ENCODE results near the gene RABEP2. TPM values are rescaled to one million over a fixed set of nuclear protein-coding genes. Genes with fewer than 3 reads are reported as not detected.
"Not testable (repeated sequence)": the region's sequence is repeated elsewhere in the genome, so short reads cannot be mapped to it uniquely, and the experiment has no call there.

Gene RABEP2
- total RNA-seq, 1 experiment from 2014 or later = 13.4 TPM

DNA sequence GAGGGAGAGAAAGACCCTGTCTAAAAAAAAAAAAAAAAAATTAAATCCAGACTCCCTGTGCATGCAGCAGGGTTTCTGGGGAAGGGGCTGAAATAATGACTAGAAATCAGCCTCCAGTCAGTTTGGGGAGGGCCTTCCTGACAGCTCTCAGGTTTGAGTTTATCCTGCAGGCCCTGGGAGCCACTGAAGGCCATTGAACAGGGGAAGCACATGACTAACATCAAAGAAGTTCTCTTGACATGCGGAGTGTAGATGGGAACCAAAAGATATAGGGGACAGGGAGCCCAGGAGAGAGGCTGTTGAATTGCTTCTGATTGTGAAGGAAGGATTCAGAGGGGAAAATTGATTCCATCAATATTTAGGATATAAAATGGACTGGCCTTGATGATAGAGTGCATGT lies 2.8 kb upstream of the RABEP2 start:
- intact Hi-C loops (cut with micrococcal nuclease) = no loop called here
- no TSS peak for BruUV-seq (replicated peaks)
- CTCF ChIA-PET = interaction anchor here (0.6 to 0.7 kb wide), 2 partner anchors 81 to 436 kb away, joined by 3 read pairs; partner anchors contain the start of gene CLN3

DNA sequence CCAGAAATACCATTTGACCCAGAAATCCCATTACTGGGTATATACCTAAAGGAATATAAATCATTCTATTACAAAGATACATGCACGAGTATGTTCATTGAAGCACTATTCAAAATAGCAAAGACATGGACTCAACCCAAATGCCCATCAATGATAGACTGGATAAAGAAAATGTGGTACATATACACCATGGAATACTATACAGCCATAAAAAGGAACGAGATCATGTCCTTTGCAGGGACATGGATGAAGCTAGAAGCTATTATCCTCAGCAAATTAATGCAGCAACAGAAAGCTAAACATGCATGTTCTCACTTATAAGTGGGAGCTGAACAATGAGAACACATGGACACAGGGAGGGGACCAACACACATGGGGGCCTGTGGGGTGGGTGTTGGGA lies 1.2 kb upstream of the RABEP2 start:
- POLR2A ChIA-PET = interaction anchor here (1.3 kb wide), 1 partner anchor 19 kb away, joined by 4 read pairs; no protein-coding TSS in a partner anchor
- DNase-seq (ENCODE audit: low read depth, low spot score); H2AFZ ChIP-seq (ENCODE audit: low read depth, low read length, poor library complexity, severe bottlenecking); intact Hi-C loops (cut with micrococcal nuclease); BruUV-seq (replicated peaks); H3K36me3 ChIP-seq (ENCODE audit: control insufficient read depth in 1 of 2, insufficient read depth in 2 of 2, low read length in 2 of 2); H3K79me2 ChIP-seq (ENCODE audit: insufficient read depth, low read length); CTCF ChIA-PET; RAD21 ChIA-PET (ENCODE audit: low non-redundant PET in 1 of 2, low total read pairs in 2 of 2, uncharacterized antibody in 2 of 2, unreplicated experiment in 2 of 2); H4K20me1 ChIP-seq (ENCODE audit: insufficient read depth); H3K9me2 ChIP-seq (ENCODE audit: insufficient read depth); ATAC-seq; H3K27me3 ChIP-seq (ENCODE audit: insufficient read depth, low read length); H3K9me3 ChIP-seq (ENCODE audit: control insufficient read depth in 1 of 2, insufficient read depth in 1 of 2, low read depth in 1 of 2, low read length in 2 of 2): not testable (repeated sequence)
- peak overlapping the region; percentile 100 for H3K4me2 ChIP-seq (ENCODE audit: low read length)
- peak overlapping the region; percentile 98; the same call in 1 of the 2 replicates for H3K27ac ChIP-seq (ENCODE audit: low read depth, low read length)
- peak overlapping the region; percentile 79; the same call in 1 of the 2 replicates for H3K9ac ChIP-seq (ENCODE audit: low read length)
- peak overlapping the region; percentile 60 to 77 for H3K4me3 ChIP-seq (replicated peaks in 1 of 2; ENCODE audit: low read depth in 1 of 2, low read length in 2 of 2)
- H3K4me1 ChIP-seq (ENCODE audit: control insufficient read depth in 1 of 2, insufficient read depth in 2 of 2, low read length in 2 of 2) = peaks cover 7 to 20% of the 10 kb centered on the region in 2 experiments

More for the DNA sequence above, 2.8 kb upstream of the RABEP2 start:
- TF ChIP-seq ELF1 (IDR thresholded peaks at IDR 0.05; ENCODE audit: borderline replicate concordance, low read depth) (no peak), EGR1 (IDR thresholded peaks at IDR 0.05; ENCODE audit: low read depth) (no peak), ZFX (IDR thresholded peaks at IDR 0.05) (no peak), ZBTB33 (IDR thresholded peaks at IDR 0.05; ENCODE audit: extremely low read depth, insufficient replicate concordance, low read length) (no peak), EZH2 (IDR thresholded peaks at IDR 0.05) (no peak), CBX3 (IDR thresholded peaks at IDR 0.05; ENCODE audit: low read depth) (no peak), RAD21 (IDR thresholded peaks at IDR 0.05; ENCODE audit: low read depth) (no peak), POLR2AphosphoS5 (IDR thresholded peaks at IDR 0.05; ENCODE audit: low read depth, low read length) (no peak), SP1 (IDR thresholded peaks at IDR 0.05; ENCODE audit: low read depth) (no peak), POLR2A (IDR thresholded peaks at IDR 0.05; ENCODE audit: borderline replicate concordance, extremely low read depth, insufficient read depth, insufficient read length) (no peak), SRF (IDR thresholded peaks at IDR 0.05; ENCODE audit: low read depth) (no peak), CEBPB (IDR thresholded peaks at IDR 0.05; ENCODE audit: low read depth) (no peak), TCF7L2 (IDR thresholded peaks at IDR 0.05; ENCODE audit: borderline replicate concordance, extremely low read depth, insufficient read depth, insufficient read length) (no peak), FOSL1 (IDR thresholded peaks at IDR 0.05; ENCODE audit: low read depth) (no peak), JUND (IDR thresholded peaks at IDR 0.05) (no peak)
- TF ChIP-seq, protein P1, sequence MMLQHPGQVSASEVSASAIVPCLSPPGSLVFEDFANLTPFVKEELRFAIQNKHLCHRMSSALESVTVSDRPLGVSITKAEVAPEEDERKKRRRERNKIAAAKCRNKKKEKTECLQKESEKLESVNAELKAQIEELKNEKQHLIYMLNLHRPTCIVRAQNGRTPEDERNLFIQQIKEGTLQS (IDR thresholded peaks at IDR 0.05) = no peak
- TF ChIP-seq, protein P2, sequence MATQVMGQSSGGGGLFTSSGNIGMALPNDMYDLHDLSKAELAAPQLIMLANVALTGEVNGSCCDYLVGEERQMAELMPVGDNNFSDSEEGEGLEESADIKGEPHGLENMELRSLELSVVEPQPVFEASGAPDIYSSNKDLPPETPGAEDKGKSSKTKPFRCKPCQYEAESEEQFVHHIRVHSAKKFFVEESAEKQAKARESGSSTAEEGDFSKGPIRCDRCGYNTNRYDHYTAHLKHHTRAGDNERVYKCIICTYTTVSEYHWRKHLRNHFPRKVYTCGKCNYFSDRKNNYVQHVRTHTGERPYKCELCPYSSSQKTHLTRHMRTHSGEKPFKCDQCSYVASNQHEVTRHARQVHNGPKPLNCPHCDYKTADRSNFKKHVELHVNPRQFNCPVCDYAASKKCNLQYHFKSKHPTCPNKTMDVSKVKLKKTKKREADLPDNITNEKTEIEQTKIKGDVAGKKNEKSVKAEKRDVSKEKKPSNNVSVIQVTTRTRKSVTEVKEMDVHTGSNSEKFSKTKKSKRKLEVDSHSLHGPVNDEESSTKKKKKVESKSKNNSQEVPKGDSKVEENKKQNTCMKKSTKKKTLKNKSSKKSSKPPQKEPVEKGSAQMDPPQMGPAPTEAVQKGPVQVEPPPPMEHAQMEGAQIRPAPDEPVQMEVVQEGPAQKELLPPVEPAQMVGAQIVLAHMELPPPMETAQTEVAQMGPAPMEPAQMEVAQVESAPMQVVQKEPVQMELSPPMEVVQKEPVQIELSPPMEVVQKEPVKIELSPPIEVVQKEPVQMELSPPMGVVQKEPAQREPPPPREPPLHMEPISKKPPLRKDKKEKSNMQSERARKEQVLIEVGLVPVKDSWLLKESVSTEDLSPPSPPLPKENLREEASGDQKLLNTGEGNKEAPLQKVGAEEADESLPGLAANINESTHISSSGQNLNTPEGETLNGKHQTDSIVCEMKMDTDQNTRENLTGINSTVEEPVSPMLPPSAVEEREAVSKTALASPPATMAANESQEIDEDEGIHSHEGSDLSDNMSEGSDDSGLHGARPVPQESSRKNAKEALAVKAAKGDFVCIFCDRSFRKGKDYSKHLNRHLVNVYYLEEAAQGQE (IDR thresholded peaks at IDR 0.05; ENCODE audit: low read depth) = no peak
- Histone ChIP-seq H3K79me2 (ENCODE audit: insufficient read depth, low read length) (no peaks in the 10 kb centered on the region; the same call in 1 of the 2 replicates), H3K4me1 (ENCODE audit: control insufficient read depth in 1 of 2, insufficient read depth in 2 of 2, low read length in 2 of 2) (peaks cover 7 to 20% of the 10 kb centered on the region in 2 experiments), H3K27me3 (ENCODE audit: insufficient read depth, low read length) (no peaks in the 10 kb centered on the region), H3K27ac (ENCODE audit: low read depth, low read length) (no peak overlapping the region), H3K9me3 (ENCODE audit: control insufficient read depth in 1 of 2, insufficient read depth in 1 of 2, low read depth in 1 of 2, low read length in 2 of 2) (no peaks in the 10 kb centered on the region), H4K20me1 (ENCODE audit: insufficient read depth) (no peaks in the 10 kb centered on the region), H3K9me2 (ENCODE audit: insufficient read depth) (no peaks in the 10 kb centered on the region), H3K4me2 (ENCODE audit: low read length) (no peak overlapping the region), H3K9ac (ENCODE audit: low read length) (no peak overlapping the region), H2AFZ (ENCODE audit: low read depth, low read length, poor library complexity, severe bottlenecking) (no peak overlapping the region), H3K36me3 (ENCODE audit: control insufficient read depth in 1 of 2, insufficient read depth in 2 of 2, low read length in 2 of 2) (no peaks in the 10 kb centered on the region), H3K4me3 (replicated peaks in 1 of 2; ENCODE audit: low read depth in 1 of 2, low read length in 2 of 2) (no peak overlapping the region)
- no peak for DNase-seq (ENCODE audit: low read depth, low spot score)
- RAD21 ChIA-PET (ENCODE audit: low non-redundant PET in 1 of 2, low total read pairs in 2 of 2, uncharacterized antibody in 2 of 2, unreplicated experiment in 2 of 2) = no interaction called here
- ATAC-seq = no peak
- POLR2A ChIA-PET = interaction anchor here (1.0 kb wide), 1 partner anchor 9 kb away, joined by 4 read pairs; no protein-coding TSS in a partner anchor

Measured in HCT116 (cell line).